ENCODE data around the gene TMEM88.

GRCh38 chr17:7834542-7834956 lies 20.3 kb upstream of the TMEM88 start:
- TF ChIP-seq POLR2A (IDR thresholded peaks at IDR 0.05) (no peak), CTCF (IDR thresholded peaks at IDR 0.05) (no peak), POLR2AphosphoS5 (IDR thresholded peaks at IDR 0.05) (no peak)
